AG09309 (cell line): ENCODE results near the gene CDK5RAP2.

Experiments
- DNase-seq: peaks from one replicate; pipeline ENCODE4 v3.0.0-alpha.2; 2010; ENCODE audit warnings: low read depth
- H3K4me3 ChIP-seq: 2 replicates; pipeline ENCODE4 v1.5.1; 2011; ENCODE audit warnings: mild to moderate bottlenecking, low read depth, low read length, moderate library complexity; ENCODE audit not compliant: control insufficient read depth
- TF ChIP-seq, protein P1 (sequence below): IDR thresholded peaks from 2 replicates; pipeline ENCODE4 v1.5.1; 2011; ENCODE audit warnings: mild to moderate bottlenecking, low read depth, low read length, inconsistent platforms; ENCODE audit not compliant: insufficient read depth, control insufficient read depth; ENCODE audit errors: missing control alignments

The CDK5RAP2 gene

DNA sequence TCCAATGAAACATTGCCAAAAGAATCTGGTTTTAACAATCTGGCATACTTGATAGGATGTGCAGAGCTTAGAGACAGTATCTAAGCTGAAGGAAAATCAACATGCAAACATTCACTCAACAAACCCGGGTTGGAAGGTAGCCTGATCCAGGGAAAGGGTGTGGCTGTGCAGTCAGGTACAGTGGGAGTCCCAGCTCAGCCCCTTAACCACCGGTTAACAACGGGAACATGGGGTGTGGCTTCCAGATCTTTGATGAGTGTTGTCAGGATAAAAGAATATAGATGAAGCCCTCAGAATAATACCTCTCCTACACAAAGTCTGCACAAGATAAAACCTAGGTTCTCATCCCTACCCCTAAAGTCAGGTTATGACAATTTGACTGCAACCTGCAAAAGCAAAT lies 127.3 kb downstream of the CDK5RAP2 start:
- DNase-seq = no peak
- no peak overlapping the region for H3K4me3 ChIP-seq
- TF ChIP-seq, protein P1, sequence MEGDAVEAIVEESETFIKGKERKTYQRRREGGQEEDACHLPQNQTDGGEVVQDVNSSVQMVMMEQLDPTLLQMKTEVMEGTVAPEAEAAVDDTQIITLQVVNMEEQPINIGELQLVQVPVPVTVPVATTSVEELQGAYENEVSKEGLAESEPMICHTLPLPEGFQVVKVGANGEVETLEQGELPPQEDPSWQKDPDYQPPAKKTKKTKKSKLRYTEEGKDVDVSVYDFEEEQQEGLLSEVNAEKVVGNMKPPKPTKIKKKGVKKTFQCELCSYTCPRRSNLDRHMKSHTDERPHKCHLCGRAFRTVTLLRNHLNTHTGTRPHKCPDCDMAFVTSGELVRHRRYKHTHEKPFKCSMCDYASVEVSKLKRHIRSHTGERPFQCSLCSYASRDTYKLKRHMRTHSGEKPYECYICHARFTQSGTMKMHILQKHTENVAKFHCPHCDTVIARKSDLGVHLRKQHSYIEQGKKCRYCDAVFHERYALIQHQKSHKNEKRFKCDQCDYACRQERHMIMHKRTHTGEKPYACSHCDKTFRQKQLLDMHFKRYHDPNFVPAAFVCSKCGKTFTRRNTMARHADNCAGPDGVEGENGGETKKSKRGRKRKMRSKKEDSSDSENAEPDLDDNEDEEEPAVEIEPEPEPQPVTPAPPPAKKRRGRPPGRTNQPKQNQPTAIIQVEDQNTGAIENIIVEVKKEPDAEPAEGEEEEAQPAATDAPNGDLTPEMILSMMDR = no peak

DNA sequence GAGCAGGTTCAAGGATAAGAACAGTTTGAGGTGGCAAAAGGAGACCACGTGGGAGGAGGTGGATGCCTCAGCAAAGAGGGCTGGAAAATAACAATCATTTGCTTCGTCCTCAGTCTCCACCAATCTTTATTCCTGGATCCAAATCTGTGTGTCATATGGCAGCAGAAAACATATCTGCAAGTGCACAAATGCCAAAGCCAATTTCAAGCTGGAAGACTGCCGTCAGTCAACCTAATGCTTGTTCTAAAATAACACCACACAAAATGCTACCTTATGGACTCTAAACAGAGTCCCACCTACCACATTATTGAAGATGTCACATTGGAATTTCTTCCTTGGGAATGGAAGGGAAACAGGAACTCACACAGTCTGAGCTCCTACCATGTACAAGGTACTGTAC lies 129.1 kb downstream of the CDK5RAP2 start:
- TF ChIP-seq, protein P1 = no peak
- no peak overlapping the region for H3K4me3 ChIP-seq
- no peak for DNase-seq

DNA sequence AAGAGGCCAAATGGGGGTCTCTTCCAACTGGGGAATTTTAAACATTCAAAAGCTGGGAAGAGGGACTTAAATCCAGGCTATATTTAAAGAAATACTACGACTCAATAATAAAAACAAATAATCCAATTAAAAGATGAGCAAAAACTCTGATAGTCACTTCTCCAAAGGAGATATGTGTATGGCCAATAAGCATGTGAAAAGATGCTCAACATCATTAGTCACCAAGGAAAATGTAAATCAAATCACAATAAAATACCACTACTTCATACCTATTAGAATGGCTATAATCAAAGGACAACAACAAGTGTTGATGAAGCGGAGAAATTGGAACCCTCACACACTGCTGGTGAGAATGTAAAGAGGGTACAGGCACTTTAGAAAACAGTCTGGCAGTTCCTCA lies 130.4 kb downstream of the CDK5RAP2 start:
- TF ChIP-seq, protein P1 = no peak
- H3K4me3 ChIP-seq = no peak overlapping the region
- DNase-seq = no peak

DNA sequence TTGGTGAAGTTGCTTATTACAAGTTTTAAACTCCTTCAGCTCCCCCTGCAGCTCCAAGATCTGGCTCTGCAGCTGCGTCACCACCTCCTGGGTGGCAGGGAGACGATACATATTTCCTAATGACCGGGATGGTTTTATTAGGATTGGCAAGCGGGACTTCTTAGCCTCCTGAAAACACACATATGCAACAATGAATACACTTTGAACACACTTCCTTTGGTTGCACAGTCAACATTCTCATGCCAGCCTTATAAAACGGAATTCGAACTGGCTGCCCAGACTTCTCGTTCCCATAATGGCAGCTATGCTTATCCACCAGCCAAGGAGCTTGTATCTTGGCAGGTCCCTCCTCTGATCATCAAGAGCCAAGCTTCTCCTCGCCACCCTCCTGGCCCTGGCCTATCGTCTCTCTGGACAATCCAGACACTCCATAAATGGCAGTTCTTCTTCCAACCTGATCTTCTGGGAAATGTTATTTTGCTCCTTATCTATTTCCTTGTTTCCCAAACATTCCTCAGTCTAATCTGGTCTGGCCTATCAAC lies 131.9 kb downstream of the CDK5RAP2 start:
- no peak overlapping the region for H3K4me3 ChIP-seq
- DNase-seq = no peak
- TF ChIP-seq, protein P1 = no peak

DNA sequence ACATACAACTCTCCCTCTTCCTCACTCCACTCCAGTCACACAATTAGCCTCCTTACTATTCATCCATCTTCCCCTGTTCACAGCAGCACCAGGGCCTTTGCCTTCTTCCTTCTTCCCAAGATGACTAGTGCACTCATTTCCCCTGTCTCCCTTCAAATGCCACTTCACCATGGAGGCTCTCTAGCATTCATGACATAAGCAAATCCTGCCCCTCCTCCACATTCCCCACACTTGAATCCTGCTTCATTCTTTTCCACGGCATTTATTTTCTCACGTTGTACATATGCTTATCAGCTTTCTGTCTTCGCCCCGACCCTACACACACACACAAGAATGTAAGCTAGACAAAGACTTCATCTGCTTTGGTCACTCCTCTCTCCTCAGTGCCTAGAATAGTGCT lies 133.3 kb downstream of the CDK5RAP2 start:
- no peak overlapping the region for H3K4me3 ChIP-seq
- no peak for DNase-seq
- TF ChIP-seq, protein P1 = no peak

GRCh38 chr9:120443976-120444375 lies 136.0 kb downstream of the CDK5RAP2 start:
- H3K4me3 ChIP-seq = no peak overlapping the region
- no peak for DNase-seq
- TF ChIP-seq, protein P1 = no peak

DNA sequence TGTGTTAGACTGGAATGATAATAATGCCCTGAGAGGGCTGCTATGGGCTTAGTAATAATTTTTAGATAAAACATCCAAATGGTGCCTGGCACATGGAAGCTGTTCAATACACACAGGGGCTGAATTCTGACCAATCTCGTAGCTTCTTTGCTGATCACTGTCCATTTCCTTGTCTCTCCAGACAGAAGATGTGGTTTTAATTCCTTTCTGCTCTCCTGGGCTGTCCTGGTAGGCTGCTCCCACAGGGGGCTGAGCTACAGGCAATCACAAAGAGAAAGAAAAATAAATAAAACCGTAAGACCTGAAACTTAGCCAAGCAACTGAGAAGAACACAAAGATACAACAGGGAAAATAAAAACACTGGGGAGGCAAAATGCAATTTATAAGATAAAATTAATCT lies 136.5 kb downstream of the CDK5RAP2 start:
- TF ChIP-seq, protein P1 = no peak
- H3K4me3 ChIP-seq = no peak overlapping the region
- DNase-seq = no peak
